ENCODE measurements around the gene MLC1. TPM values are rescaled to one million over a fixed set of nuclear protein-coding genes. Genes with fewer than 3 reads are reported as not detected.

MLC1 gene
- polyA plus RNA-seq, 4 donors = 0.66 to 1.6 (median 0.86) TPM

DNA sequence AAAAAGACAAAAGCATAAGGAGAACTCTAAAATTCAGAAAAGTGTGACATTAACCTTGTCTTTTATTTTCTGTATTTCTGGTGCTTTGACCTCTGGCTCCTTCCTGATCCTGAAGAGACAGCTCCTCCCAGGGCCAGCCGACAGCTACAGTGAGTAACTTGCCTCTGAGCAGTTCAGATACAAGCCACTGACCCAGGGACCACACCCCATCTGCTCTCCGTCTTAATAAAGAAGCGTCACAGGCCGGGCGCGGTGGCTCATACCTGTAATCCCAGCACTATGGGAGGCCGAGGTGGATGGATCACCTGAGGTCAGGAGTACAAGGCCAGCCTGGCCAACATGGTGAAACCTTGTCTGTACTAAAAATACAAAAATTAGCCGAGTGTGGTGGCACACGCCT lies 6.5 kb downstream of the MLC1 start:
- no peak for DNase-seq (ENCODE audit: low read depth in 4 of 4, low spot score in 3 of 4)

DNA sequence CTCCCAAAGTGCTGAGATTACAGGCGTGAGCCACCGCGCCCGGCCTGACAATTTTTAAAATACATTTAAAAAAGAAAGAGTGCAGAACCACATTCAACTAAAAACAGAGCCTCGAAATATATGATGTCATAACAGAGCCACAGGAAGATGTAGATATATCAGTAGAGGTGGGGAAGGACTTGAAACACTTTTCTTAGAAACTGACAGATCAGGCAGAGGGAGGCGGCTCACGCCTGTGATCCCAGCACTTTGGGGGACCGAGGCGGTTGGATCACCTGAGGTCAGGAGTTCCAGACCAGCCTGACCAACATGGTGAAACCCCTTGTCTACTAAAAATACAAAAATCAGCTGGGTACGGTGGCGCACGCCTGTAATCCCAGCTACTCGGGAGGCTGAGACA lies 7.0 kb downstream of the MLC1 start:
- DNase-seq (ENCODE audit: low read depth in 4 of 4, low spot score in 3 of 4) = no peak

DNA sequence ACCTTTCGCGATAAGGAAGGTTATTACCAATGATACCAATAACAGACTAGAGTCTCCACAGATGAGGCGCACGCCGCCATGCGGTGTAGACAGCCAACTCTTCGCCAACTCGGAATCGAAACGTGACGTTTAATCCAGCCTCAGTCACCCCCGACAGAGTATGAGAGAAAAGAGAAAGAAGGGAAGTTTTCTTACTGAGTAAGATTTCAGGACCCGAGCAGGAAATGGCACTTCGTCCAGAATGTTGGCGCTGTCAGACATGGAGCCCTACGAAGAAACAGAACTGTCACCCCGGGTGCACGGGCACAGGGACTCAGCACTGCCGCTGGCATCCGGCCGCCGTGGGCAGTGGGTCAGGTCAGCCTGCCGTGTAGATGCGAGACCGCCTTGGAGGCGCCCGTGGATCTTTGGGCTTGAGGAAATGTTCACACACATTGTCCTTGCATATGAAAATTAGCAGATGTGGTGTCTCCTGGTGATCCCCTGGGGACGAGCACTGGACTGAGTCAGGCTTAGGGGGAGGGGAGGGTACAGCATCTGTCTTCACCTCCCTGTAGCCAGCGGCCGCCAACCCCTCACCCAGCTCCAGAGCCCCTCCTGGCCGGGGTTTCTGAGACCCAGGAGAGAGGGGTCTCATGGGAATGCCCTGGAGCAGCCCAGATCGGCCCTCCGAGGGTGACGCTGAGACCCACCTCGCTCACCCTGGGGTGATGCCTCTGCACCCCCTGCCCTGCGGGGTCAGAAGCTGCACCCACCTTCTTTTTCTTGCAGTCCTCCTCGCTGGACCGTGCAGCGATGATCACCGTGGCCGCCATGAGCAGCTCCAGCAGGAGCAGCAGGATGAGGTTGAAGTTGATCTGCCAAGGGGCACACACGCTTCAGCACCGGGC lies 8.3 kb downstream of the MLC1 start:
- no peak for DNase-seq (ENCODE audit: low read depth in 4 of 4, low spot score in 3 of 4)

DNA sequence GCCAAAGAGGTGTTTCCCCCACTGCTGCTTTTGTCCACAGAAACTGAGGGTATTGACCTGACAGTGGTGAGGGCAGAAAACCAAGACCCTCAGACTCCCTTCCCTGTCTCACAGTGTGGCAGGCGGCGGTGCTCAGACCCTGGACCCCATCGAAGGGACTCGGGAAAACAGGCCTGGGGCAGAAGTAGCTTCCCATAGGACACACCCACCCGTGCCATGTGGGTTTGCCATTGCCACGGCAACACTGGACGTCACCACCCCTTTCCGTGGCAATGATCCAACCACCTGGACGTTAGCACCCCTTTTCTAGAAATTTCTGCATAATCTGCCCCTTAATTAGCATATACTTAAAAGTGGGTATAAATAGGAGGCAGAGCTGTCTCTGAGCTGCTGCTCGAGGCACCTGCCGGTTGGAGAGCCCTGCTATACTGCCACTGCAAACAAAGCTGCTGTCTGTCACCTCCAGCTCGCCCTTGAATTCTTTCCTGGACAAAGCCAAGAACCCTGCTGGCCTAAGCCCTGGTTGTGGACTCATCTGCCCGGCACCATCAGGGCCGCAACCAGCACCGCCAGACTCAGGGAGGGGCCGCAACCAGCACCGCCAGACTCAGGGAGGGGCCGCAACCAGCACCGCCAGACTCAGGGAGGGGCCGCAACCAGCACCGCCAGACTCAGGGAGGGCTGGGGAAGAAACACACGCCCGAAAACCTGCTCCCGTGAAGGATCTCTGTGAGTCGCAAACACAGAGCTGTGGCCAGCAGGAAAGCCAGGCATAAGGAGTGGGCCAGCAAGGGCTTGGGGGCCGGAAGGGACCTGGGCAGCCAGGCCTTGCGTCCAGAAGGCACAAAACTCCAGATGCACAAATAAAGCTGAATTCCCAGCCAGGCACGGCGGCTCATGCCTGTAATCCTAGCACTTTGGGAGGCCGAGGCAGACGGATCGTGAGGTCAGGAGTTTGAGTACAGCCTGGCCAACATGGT lies 10.4 kb downstream of the MLC1 start:
- DNase-seq (ENCODE audit: low read depth in 4 of 4, low spot score in 3 of 4) = no peak

DNA sequence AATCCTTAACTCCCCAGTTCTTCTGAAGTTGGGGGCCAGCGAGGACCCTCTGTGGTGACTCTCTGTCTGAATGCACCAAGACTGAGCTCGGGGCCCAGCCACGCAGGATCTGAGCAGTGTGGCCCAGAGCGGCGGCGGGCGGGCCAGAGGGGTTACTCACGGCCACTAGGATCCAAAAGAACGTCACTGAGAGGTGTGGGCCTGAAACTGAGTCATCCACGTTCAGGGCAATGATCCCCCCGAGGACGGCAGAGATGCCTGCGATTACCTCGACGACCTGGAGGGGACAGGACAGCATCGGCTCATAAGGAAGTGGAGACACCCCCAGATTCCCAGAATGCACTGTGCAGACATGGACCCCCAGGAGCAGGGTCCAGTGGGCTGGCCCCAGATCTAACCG lies 11.2 kb downstream of the MLC1 start:
- no peak for DNase-seq (ENCODE audit: low read depth in 4 of 4, low spot score in 3 of 4)

DNA sequence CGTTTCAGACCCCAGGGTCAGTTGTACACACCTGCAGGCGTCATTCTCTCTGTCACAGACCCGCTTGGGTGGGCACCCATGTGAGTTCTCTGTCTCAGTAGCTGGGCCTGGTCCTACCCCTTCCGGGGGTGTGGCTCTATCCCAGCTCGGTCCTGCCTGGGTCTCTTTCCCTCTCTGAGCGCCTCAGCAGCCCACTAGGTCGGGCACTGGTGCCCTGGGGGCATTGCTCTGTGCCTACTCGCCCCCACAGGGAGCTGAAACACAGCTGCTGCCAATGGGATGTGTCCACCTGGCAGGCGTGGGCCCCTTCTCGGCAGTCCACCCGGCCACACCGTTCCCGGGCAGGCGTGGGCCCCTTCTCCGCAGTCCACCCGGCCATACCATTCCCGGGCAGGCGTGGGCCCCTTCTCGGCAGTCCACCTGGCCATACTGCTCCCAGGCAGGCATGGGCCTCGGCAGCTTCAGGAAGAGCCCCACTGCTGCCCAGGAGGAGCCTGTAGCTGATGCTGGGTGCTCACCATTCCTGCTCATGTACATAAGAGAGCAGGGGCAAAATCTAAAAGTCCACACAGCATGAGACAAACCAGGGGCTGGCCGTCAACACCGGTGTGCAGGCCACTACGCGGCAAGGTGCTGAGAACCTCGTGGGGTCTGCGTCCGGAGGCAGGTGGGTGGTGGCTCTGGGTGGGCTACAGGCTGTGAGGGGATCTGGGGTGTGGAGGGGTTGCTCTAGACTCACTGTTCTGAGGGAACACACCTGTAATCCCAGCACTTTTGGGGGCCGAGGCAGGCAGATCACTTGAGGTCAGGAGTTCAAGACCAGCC lies 12.3 kb downstream of the MLC1 start:
- no peak for DNase-seq (ENCODE audit: low read depth in 4 of 4, low spot score in 3 of 4)

DNA sequence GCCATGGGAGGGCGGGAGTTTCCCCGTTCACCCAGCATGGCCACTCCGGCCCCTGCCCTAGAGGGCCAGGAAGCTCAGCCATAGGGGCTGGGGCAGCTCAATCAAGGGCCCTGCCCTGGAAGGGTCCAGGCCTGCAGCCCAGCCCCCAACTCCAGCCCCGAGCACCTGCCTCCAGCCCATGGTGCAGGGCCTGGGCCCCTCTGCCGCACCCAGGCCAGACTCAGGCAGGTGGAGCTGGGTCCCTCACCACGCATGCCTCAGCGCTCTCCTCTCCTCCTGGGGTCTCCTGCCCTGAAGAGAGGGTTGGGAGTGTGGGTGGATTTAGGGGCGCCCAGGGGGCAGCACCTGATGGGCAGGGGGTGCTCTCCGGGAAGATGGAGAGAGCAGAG lies 13.1 kb downstream of the MLC1 start:
- DNase-seq (ENCODE audit: low read depth in 4 of 4, low spot score in 3 of 4) = no peak

DNA sequence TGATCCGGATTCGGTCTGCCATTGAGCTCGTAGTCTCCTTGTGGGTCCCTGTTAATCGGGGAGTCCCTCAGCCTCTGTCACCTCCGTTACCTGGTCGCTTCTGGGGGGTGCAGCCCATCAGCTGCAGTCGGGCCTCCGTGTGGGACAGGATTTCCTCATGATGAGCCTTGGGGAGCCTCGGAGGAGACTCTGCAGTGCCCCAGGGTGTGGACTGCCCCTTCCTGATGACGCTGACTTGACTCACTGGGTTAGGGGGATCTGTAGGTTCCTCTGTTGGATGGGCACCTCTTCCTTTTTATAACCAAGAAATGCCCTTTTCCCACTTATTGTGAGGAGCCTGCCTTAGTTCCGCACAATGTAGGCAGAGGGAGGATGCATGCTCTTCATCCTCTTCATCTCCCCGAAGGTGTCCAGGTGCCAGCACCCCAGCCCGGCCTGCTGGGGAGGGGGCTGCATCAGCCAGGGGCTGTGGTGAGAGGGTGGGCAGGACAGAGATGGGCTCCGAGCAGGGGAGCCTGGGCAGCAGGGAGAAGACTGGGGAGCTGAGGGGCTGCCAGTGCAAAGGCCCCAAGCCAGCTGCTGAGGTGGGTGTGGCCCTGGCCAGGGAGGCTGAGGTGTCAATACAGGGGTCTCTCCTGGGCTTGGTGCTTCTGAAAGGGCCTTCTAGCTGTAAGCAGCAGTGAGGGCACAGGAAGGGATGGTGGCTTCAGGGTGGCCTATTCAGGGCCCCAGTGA lies 13.6 kb downstream of the MLC1 start:
- no peak for DNase-seq (ENCODE audit: low read depth in 4 of 4, low spot score in 3 of 4)

DNA sequence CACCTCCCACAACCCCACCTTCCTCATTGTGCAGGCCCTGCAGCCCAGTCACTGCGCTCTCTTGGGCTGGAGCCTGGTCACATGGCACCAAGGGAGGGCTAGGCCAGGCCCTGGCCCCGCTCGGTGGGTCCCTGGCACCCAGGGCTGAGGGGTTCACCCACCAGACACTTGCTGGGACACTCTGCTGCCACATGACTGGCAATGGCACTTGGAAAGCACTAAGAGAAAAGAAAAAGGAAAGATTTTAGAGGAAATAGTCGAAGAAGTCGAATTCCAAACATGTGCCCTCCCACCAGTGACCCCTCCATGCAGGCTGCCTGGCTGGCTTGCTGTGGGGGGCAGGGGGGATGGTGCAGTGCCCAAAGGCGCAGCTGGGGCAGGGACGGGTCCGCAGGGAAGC lies 14.9 kb downstream of the MLC1 start:
- no peak for DNase-seq (ENCODE audit: low read depth in 4 of 4, low spot score in 3 of 4)

DNA sequence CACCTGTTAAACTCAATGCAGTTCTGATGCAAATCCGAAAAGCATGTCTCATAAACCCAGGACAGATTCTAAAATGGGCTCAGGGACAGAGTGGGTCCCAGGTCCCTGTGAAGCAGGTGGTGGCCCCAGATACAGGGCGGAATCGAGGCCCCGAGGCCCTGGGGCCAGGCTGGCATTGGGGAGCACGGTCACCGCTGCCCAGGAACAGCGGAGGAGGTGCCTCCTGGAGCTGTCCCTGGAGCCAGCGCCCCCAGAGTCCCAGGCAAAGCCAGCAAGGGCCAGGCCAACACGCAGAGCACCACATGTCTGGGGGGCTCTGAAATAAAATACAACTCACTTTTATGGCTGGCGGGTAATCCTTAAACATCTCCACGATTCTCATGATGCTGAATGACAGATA lies 17.1 kb downstream of the MLC1 start:
- DNase-seq (ENCODE audit: low read depth in 4 of 4, low spot score in 3 of 4) = no peak

DNA sequence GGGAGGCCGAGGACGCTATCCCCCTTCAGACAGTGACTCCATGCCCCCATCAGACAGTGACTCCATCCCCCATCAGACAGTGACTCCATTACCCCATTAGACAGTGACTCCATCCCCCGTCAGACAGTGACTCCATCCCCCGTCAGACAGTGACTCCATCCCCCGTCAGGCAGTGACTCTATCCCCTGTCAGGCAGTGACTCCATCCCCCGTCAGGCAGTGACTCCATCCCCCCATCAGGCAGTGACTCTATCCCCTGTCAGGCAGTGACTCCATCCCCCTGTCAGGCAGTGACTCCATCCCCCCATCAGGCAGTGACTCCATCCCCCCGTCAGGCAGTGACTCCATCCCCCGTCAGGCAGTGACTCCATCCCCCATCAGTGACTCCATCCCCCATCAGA lies 18.0 kb downstream of the MLC1 start:
- no peak for DNase-seq (ENCODE audit: low read depth in 4 of 4, low spot score in 3 of 4)

DNA sequence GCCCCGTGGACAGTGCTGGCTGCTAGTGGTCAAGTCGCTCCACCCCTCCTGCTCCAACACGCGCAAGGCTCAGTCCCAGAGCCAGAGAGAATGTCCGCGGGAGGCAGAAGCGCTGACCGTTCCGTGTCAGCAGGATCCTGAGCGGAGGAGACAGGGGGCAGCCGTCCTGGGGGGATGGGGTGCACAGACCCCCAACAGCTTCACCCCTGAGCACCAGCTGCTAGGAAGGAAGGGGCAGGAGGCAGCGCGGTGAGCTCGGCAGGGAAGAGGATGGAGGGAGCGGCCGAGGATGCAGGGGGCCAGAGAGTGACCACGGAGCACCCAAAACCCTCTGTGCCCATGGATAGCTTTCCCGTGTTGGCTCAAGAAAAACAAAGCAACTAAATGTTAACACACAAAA lies 20.8 kb downstream of the MLC1 start:
- DNase-seq (ENCODE audit: low read depth in 4 of 4, low spot score in 3 of 4) = no peak

DNA sequence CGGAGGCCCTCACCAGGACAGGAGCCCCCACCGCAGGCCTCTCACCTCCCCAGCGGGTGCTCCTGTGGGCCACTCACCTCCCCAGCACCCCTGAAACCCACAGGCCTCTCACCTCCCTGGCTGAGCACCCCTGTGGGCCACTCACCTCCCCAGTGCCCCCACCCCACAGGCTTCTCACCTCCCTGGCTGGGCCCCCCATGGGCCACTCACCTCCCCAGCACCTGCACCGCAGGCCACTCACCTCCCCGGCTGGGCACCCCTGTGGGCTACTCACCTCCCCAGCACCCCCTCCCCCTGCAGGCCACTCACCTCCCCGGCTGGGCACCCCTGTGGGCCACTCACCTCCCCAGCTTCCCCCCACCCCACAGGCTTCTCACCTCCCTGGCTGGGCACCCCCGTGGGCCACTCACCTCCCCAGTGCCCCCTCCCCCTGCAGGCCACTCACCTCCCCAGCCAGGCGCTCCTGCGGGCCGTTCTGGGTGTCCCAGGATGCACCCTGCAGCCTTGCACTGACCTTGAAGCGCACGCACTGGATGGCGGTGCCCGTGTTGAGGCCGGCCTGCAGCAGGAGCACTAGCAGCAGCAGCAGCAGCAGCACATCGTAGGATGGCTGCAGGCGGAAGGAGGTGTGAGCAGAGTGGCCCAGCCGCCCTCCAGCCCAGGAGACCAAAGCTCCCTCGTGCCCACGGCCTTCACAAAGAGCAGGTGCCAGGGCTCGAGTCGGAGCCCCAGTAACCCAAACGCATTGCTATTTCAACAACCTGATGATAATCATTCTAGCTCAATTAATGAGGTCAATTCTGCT lies 21.4 kb downstream of the MLC1 start:
- no peak for DNase-seq (ENCODE audit: low read depth in 4 of 4, low spot score in 3 of 4)

DNA sequence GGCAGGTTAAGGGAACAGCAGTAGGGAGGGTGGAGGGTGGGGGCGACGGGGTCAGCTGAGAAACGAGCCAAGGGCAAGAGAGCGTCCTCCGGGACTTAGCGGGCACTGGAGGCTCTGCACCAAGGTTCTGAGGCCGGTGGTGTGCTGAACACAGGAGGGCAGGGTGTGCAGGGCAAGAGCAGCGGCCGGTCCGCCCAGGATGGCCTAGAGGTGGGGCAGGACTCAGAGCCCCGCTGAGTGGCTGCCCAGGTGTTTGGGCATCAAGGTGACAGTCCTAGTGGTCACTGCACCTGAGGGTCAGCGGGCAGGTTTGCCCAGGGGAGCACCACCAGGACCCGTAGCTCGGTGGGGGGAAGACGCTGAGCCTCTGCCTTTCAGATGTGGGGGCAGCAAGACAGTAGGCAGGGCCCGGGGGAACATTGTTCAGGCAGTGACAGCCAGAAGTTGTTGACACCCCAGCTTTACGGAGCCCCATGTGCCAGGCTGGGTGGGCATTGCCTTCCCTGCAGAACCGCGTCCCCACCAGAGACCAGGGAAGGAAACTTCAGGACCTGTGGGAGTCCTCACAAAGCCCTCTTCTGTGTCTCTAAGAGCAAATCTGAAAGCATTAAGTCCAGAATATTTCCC lies 22.6 kb downstream of the MLC1 start:
- no peak for DNase-seq (ENCODE audit: low read depth in 4 of 4, low spot score in 3 of 4)

DNA sequence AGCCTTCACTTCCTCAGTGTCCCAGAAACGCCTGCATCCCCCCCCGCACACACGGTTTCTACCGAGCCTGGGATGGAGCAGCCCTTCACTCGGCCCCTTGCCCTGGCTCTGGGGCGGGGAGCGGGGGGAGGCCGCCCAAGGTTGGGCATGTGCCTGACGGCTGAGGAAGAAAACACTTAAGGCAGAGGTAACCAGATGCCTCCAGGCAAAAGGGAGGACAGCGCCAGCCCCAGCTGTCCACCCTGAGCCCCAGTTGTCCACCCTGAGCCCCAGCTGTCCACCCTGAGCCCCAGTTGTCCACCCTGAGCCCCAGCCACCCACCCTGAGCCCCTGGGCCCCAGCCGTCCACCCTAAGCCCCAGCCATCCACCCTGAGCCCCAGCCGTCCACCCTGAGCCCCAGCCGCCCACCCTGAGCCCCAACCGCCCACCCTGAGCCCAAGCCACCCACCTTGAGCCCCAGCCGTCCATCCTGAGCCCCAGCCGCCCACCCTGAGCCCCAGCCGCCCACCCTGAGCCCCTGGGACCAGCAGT lies 23.3 kb downstream of the MLC1 start:
- DNase-seq (ENCODE audit: low read depth in 4 of 4, low spot score in 3 of 4) = no peak

DNA sequence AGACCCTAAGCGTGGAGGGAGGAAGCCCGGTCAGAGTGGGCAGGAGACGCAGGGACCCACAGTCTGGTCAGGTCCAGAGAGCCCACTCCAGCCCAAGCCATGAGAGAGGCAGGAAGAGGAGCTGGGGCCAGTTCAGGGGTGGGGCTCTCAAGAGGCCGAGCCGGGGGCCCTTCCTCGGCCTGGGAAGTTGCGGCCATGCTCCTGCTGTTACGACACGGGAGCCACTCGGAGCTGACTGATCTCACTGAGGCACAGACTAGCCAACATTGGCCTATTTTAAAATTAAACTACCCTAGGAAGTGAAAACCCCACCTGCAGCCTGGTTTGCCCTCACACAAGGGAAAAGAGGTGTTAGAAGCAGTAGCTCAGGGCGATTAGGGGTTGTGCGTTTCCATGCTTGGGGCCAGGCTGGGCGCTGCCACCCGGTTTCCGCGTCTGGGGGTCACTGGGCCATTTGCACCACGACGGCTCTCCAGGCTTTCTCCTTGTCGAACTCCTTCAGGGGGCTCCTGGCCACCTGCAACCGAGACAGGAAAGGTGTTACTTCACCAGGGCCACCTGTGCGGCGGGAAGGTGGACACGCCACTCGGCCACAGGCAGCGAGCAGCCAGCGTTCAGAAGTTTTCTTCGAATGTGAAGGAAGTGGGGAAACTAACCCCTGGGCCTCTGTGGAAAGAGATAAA lies 23.9 kb downstream of the MLC1 start:
- DNase-seq (ENCODE audit: low read depth in 4 of 4, low spot score in 3 of 4) = no peak

DNA sequence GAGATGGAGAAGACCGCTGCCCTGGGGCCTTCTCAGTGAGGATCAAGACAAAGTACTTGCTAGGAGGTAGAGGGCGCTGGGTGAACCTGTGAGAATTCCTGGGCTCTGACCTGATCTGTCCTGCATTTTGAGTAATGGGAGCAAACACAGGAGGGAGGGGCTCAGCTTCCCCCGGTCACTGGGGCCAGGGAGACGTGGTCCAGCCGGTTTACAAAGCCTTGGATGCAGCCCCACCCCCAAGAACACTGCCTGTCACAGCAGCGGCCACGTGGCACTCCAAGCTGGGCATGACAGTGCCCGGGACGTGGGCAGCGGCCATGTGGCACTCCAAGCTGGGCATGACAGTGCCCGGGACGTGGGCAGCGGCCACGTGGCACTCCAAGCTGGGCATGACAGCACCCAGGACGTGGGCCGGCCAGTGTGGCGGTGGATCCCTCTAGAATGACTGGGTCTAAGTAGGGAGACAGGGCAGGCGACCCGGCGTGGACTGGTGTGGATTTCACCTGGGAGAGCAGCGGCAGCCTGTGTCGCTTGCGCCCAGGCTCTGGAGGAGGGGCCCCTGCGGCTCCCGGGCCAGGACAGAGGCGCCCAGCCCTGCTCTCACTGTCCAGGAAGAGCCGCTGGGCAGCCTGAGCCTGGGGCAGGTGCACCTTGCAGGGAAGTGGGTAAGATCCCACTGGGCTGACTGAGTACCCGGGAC lies 24.6 kb downstream of the MLC1 start:
- no peak for DNase-seq (ENCODE audit: low read depth in 4 of 4, low spot score in 3 of 4)

Measured in right renal pelvis (tissue), 4 donors.